Right hindlimb (tissue), 1 donor: ENCODE results near the gene CATSPER1.
A peak's percentile ranks its signal among the peaks of the same experiment; 100 is the strongest.

Source experiments
- DNase-seq: peaks from one replicate; pipeline ENCODE4 v3.0.0-alpha.2; 2018

Gene CATSPER1

DNA sequence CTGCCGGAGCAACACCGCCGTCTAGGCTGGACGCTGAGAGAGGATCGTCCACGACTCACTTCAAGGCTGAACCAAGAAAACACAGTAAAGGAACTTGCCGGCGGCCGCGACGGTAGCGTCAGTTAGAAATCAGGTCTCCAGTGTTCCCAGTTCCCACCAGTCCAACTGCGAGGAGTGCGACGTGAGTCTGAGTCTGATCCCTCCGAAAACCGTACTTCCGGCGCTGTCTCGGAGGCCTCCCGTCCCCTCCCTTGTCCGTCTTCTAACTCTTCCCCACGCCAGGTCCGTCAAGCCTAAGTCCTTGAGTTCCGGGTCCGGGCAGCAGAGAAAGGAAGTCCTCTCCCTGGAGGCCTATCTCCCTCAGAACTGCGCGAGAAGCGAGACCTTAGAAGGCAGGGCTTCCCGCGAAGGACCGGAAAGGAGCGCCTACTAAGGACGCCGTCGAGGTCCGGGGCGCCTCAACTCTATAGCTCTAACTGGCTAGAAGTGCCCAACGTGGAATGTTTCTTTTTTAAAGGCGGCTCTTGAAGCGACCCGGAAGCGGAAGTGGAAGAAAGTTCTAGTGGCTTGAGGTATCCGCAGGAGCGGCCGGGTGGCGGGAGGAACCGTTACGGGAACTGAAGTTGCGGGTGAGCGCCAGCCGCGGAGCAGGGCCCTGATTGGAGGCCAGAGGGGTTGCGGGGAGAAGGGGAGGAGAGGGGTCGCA is 24.2 kb downstream of the CATSPER1 start, which contains the start of the genes BANF1 and EIF1AD:
Gene BANF1, plus strand, starts transcription at position 562 of the 706 bp plus-strand sequence. CDS start 748 bp downstream, outside the sequence.
Gene EIF1AD, minus strand, starts transcription at position 216 of the 706 bp plus-strand sequence. CDS start 1,768 bp downstream, outside the sequence.
- peak; percentile 96 for DNase-seq

DNA sequence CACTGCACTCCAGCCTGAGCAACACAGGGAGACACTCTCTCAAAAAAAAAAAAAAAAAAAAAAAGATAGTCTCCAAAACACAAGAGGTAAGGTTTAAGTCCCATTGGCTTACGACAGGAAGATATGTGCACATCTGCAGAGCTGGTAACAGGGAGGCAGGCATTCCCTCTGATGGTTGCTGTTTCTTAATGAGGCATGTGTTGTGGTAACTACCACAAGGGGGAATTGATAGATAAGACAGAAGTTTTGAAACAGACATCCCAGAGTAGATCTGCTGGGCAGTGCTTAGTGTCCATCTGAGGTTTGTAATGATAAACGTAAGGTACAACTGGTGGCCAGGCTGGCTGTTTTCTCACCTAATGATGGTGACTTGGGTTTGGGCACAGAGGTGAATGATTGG is 29.0 kb downstream of the CATSPER1 start:
- DNase-seq, result no peak

DNA sequence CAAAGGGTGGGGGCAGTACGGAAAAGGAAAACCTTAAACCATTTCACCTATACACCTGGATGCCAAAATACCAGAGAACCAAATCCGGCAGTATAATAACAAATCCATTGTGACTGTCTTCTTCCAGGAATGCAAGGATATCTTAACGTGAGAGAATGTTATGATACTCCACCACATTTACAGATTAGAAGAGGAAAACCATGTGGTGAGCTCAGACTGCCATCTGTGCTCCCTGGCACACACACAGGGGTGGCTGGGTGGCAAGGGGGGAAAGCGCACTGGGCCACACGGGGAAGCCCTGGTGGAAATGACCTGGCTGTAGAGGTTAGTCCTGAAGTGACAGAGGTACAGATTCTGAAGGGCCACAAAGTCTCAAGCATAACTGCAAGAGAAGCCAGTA is 34.2 kb downstream of the CATSPER1 start:
- DNase-seq, result no peak

DNA sequence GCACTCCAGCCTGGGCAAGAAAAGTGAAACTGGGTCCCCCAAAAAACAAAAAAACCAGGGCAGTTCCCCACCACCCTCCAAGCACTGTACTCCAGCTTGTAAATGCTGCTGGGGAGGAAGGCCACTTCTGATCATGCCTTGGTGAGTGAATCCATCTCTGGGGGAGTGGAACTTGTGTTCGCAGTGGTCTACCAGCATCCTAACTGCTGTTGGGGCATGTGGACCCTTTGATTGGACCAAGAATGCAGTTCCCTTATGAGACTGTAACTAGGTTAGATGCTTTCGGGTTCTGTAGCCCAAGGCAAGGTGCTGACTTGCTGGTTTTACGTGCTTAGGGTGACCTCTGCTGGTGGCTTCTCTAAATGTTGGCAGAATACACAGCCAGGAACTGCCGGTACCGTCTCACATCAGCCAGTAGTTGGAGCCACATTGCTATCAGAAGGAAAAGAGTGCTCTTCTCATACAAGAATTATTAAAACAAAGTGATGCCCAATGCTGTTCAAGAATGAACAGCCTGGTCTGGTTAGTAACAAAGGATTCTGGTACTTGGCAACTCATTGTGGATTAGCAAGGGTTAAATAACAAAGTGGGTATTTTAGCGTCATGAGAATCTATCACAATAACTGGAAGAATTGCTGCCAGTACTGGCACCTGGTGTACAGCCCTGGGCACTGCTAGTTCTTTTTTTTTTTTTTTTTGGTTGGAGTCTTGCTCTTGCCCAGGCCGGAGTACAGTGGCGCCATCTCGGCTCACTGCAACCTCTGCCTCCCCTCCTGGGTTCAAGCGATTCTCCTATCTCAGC is 37.3 kb downstream of the CATSPER1 start:
- peak; percentile 94 for DNase-seq

DNA sequence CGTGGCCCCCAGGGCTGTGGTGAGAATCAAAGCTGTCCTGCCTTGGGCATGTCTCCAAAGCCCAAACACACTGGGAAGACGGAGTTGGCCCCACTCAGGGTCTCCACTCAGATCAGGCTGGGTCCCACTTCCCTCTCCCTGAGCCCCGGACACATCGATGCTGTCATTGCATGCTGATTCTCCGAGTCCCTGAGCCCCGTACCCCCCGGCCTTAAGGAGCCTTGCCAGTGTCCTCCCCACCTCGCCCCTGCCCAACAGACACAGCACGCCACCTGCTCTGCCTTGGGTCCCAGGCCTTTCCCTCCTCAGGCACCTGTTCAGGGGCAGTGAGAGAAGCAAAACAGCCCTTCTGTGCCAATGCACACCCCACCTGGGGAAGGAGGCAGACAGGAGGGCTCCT is 38.9 kb downstream of the CATSPER1 start:
- DNase-seq, result no peak

DNA sequence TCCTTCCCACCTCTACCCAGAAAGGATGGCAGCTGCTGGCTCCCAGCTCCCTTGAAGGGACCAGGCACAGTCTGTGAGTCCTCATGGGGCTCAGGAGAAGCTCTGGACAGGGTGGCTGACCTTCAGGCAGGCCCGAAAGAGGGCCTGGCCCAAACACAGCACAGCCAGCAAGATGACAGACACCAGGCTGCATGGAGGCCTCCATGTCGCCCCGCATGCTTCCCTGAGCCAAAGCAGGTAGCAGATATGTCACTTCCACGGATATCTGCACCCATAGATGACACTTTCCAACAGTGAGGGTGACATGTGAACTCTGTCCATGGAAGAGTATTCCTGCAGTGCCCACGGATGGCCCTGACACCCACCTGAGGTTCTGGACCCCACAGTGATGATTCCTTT is 42.7 kb downstream of the CATSPER1 start:
- no peak for DNase-seq

DNA sequence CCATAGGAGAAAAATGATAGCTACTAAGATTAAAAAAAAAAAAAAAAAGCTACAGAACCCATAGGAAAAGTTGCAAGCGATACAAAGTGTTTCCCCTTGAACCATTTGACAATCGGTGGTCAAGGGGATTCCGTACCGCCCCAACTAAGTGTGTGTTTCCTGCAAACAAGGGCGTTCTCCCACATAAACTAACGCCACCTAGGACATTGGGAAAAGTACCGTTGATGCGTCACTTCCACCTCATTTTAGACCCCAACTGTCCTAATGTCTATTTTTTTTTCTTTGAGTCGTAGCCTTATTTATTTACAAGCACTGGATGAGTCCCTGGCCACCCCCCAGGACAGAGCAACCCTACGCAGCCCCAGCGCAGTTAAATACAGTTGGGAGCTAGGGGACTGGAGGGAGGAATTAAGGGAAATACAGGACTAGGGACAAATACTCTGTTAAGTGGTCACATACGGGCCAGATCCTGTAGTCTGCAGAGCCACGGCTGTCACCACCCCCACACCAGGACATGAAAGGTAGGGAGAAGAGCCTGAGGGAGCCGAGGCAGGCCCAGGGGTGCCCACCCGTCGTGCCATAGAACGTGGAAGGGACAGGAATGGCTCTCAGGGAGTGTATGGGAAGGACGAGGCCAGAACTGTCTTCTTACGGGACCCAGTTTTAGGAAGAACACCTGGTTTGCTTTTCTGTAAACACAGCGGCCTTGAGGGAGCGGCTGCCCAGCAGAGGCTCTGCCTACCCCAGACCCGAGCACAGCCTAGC is 43.3 kb downstream of the CATSPER1 start:
- no peak for DNase-seq

DNA sequence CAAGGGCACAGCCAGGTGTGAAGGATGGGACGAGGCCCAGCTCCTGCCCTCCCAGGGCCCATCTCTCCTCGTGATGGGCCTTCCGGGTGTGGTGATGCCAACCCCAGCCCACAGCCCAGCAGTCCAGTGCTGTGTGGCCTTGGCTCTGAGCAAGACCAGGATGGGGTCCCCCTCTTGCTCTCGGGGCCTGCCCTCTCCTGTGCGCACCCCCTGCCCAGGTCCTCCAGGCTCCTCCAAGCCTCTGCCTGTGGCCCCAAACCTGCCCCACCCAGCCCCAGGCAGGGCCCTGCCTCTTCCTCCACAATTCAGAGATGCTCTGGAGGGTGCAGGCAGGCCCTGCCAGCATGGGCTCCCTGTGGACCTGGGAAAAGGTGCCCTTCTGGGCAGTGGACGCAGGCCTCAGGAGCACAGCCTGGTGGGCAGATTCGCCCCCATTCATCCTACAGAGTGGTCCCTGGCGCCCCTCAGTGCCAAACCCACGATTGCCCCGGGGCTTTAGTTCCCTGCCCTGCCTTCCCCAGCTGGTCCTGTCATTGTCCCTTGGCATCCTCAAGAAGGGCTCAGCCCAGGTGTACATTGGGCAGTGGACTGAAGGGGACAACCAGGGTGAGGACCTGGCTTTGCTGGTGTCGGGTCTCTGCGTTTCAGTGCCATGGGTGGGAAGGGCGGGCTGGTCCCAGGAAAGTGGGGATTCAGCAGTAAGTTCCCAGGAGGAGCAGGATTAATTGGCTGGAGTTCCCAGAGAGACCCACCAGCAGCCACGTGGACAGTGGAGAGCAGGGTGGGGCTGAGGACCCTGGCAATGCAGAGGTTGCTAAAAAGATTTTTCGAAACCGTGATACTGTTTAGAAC is 44.1 kb downstream of the CATSPER1 start:
- no peak for DNase-seq

DNA sequence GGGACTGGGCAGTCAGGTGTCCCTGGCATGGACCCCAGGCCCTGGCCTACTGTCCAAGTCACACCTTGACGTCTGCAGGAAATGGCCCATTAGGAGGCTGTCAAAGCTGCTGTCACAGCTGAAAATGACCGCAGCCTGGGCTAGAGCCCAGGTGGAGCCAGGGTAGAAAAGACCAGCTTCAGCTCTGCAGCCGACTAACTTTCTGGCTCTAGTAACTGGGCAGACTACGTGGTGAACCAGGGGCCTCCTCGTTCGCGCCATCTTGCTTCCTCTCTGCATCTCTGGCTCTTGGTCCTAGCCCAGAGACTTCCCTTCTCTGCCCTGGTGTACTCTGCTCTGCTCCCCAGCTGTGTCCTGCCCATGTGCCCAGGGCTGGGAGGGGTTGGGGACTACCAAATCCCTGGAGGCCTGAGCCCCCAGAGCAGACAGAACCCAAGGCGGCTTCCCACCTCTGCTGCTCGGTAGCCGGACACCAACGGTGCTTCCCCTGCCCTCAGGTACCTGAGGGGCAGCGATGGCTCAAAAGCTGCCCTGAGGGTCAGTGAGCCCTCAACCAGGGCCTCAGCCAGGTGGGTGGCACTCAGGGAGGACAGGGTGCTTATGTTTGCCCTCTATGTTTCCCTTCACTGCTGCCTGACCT is 45.1 kb downstream of the CATSPER1 start:
- DNase-seq, result no peak

DNA sequence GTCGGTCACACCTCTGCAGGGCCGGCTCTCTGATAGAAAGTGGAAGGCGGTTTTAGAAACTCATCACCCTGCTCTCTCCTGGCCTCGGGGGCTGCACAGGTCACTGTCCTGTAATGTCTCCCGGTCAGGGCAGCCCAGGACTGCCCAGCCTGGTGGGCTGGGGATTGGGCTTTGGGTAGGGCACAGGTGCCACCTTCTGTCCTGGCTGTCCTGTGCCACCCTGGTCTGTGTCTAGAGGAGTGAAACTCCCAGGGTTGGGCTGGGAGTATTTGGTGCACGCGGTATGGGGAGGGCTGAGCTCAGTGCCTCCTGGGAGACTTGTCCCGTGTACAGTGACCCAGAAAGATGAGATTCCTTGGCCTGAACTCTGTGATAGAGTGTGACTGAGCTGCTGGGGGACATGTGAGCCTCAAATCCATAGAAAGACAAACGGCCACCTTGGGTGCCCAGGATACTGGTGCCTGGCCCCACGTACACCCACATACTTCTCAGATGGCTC is 47.0 kb downstream of the CATSPER1 start:
- DNase-seq, result no peak

DNA sequence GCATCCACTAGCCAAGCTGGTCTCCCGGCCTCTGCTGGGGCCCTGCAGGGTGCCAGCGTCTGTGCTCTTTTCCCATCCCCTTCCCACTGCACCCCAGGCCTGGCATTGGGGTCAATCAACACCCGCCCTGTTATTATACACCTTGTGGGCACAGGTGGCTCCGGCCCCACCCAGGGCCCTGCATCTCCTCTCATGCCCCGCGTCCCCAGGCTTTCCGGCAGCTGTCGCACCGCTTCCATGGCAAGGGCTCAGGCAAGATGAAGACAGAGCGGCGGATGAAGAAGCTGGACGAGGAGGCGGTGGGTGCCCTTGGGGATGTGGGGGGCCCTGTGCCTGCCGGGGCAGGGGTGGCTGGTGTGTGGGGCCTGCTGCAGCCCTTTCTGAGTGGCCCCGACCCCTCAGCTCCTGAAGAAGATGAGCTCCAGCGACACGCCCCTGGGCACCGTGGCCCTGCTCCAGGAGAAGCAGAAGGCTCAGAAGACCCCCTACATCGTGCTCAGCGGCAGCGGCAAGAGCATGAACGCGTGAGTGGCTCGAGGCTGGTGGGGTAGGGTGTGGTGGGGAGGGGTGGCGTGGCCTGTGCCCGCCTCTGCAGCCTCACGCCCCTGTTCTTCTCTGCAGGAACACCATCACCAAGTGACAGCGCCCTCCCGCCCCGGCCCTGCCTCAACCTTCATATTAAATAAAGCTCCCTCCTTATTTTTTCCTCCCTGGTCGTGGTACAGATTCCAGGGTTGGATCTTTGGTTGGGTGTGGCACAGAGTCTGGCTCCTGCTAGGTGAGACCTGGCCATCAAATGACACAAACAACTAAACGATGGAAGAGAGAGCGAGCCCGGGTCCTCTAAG is 47.7 kb downstream of the CATSPER1 start:
- DNase-seq, result no peak

DNA sequence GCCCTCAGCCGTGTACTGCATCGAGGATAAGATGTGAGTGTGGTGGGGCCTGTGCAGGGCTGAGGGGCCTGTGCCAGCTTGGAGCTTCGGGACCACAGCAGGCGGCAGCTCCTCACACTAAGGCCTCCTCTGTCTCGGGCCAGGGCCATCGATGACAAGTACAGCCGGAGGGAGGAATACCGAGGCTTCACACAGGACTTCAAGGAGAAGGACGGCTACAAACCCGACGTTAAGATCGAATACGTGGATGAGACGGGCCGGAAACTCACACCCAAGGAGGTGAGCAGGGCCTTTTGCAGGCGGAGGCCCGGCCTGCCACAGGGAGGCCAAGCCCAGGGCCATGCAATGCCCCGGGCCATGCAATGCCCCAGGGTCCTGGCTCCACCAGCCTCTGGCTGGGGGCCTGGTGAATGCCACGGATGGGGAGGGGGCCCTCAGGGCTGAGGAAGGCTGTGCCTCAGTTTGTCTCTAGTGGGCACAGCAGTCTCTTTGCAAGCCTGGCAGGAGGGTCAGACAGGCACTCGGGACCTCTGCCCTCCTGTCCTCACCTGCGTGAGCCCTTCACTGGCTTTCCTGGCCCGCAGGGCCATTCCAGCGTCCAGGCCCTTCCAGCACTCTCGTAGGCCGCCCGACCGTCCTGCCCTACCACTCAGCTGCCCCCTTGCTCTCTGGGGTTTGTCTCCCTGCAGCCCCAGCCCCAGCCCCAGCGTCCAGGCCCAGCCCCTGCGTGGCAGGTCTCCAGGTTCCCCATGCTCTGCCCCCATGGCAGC is 48.5 kb downstream of the CATSPER1 start:
- no peak for DNase-seq

DNA sequence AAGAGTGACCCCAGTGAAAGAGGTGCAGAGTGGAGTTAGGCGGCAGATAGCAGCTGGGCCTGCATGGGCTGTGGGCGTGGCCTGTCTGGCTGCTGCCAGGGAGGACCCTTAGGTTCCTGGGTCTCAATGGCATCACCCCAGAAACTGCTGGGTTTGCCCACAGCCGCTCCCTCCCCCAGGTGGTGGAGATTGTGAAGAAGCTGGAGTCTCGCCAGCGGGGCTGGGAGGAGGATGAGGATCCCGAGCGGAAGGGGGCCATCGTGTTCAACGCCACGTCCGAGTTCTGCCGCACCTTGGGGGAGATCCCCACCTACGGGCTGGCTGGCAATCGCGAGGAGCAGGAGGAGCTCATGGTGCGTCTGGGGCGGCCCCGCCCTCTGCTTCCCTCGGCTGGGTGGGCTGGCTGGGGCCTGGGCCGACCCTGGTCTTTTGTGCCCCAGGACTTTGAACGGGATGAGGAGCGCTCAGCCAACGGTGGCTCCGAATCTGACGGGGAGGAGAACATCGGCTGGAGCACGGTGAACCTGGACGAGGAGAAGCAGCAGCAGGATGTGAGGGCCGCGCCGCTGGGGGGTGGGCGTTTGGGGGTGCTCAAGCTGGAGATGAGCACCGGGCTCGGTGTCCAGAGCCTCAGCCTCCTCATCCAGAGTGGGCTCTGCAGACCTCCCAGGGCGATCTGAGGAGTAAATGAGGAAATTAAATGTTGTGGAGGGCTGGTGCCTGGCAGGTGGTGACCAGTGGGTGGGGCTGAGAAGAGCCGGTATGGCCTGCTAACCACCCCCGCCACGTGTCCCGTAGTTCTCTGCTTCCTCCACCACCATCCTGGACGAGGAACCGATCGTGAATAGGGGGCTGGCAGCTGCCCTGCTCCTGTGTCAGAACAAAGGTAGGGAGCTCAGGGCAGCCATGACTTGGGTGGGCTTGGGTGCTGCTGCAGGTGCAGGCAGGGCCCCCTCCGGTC is 49.8 kb downstream of the CATSPER1 start:
- no peak for DNase-seq

DNA sequence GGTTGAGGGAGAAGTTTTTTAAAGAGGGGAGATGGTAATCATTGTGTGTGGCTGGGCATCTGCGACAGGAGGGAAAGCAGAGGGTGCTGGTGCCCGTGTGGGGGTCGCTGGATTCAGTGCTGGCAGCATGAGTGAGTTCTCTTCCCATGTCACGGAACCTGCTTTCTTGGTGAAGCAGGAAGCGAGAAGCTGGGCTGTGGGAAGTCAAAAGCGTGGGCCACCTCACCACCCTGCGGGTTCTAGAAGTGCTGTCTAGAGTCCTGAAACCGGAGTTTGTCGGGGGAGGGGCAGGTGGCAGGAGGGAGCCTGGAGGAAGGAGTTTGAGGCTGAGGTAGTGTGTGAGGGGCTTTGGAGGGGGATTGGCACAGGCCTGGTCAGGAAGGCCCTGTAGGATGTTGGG is 50.5 kb downstream of the CATSPER1 start:
- DNase-seq, result no peak

DNA sequence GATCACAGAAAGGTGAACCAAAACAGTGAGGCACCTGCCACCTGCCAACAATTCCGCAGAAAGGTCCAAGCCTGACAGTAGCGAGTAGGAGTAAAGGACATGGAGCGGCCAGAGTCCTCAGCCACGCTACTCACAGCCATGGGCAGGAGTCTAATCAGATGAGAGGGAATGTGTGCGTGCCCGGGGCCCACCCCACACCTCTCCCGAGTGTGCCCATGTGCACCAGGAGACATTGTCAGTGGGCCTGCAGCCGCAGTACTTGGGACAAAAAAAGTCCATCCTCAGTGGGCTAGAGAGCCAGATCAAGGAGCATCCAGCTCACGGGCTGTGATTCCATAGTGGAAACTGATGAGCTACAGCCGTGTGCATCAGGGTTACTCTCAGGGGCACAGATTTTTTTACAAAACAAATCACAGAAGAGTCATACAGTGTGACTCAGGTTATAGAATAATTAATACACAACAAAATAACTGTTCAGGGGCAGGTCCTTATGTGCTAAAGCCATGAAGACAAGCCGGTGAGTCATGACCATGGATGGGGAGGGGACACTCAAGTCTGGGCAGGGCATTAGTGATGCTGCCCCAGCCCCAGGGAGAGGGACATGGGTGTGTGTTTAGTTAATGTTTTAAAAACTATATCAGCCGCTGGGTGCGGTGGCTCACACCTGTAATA is 52.7 kb downstream of the CATSPER1 start:
- no peak for DNase-seq

DNA sequence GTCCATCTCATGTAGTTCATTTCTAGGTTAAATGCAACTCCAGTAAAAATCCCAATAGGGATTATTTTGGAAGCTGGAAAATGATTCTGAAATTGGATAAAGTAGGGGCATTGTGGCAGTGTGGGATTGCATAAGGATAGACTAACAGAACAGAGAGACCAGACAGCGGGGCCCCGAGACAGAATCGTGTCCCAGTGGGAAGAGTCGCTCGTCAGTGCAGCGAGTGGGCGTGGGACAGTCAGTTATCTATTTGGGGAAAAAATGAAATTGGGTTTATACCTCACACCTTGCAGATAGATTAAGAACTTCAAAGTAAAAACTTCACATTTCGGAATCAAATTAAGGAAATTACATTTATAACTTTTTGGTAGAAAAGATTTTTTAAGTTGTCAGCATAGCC is 54.2 kb downstream of the CATSPER1 start:
- DNase-seq, result no peak

DNA sequence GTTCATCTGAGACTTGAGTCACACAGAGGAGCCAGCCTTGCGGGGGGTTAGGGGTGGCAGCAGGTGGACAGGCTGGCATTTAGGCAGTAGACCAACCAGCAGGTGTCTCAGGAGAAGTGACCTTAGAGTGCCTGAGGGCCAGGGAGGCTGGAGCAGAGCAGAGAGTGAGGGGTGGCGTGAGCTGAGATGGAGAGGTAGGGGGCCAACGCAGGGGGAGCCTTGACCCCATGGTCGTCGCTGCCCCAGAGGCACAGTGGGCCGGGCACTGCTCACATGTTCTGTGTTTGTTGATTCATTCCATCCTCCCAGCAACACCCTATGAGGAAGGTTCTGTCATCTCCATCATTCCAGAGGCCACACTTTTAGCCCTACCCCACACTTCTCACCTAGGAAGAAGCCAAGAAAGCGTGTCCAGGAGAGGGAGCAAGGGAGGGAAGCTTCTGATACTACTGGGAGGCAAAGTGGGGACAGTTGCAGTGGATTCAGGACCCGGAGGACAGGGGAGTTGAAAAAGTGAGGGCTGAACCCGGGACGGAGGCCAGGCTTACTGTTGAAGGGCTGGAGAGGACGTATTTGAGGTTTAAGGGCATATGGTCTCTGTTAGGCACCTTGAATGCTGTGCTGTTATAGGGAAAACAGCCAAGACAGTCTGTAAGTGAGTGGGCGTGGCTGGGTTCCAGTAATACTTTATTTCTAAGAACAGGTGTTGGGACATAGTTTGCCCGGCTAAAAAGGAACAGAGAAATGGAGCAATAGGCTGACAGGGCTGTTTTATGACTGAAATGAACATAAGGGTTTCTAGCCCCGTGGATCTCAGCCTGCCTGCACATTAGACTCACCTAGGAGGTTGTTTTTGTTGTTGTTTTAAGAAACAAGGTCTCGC is 57.4 kb downstream of the CATSPER1 start:
- DNase-seq, result no peak
